Glutamatergic neuron (in vitro differentiated cells): ENCODE results near the gene CST6. TPM values are rescaled to one million over a fixed set of nuclear protein-coding genes. Genes with fewer than 3 reads are reported as not detected.

Experiments
- DNase-seq: peaks from one replicate; pipeline ENCODE4 v3.0.0; 2022
- H3K27ac Mint-ChIP-seq: one replicate; pipeline ENCODE4 v1.8.0; 2020; ENCODE audit warnings: mild to moderate bottlenecking, mixed read lengths, inconsistent platforms; ENCODE audit not compliant: unreplicated experiment
- H3K27me3 Mint-ChIP-seq: one replicate; pipeline ENCODE4 v1.8.0; 2020; ENCODE audit warnings: mild to moderate bottlenecking, moderate library complexity, mixed read lengths, inconsistent platforms; ENCODE audit not compliant: unreplicated experiment
- H3K36me3 Mint-ChIP-seq: one replicate; pipeline ENCODE4 v1.8.0; 2020; ENCODE audit warnings: mild to moderate bottlenecking, mixed read lengths, inconsistent platforms; ENCODE audit not compliant: unreplicated experiment
- H3K4me1 Mint-ChIP-seq: one replicate; pipeline ENCODE4 v1.8.0; 2020; ENCODE audit warnings: mild to moderate bottlenecking, low read depth, mixed read lengths, inconsistent platforms; ENCODE audit not compliant: unreplicated experiment
- H3K4me3 Mint-ChIP-seq: one replicate; pipeline ENCODE4 v1.8.0; 2020; ENCODE audit warnings: mild to moderate bottlenecking, mixed read lengths, inconsistent platforms; ENCODE audit not compliant: unreplicated experiment
- H3K9me3 Mint-ChIP-seq: one replicate; pipeline ENCODE4 v1.8.0; 2020; ENCODE audit warnings: mild to moderate bottlenecking, moderate library complexity, mixed read lengths, inconsistent platforms; ENCODE audit not compliant: unreplicated experiment
- total RNA-seq: library from RNA; stranded (reverse); fragmentation: NEBNext Ultra II Directional; extraction: Animal tissue kit (Norgen Biotek cat#: 25700); gene quantifications from one replicate; pipeline ENCODE4 v1.2.1, GENCODE V29; 2021; ENCODE audit not compliant: unreplicated experiment
- TF ChIP-seq, protein P1 (sequence below): fragments of 200-600 bp; sonication (generic); IDR thresholded peaks from one replicate; pipeline ENCODE4 v1.5.0; 2021; ENCODE audit not compliant: partially characterized antibody, unreplicated experiment

Gene CST6
- total RNA-seq, 1 donor from 2014 or later = not detected

DNA sequence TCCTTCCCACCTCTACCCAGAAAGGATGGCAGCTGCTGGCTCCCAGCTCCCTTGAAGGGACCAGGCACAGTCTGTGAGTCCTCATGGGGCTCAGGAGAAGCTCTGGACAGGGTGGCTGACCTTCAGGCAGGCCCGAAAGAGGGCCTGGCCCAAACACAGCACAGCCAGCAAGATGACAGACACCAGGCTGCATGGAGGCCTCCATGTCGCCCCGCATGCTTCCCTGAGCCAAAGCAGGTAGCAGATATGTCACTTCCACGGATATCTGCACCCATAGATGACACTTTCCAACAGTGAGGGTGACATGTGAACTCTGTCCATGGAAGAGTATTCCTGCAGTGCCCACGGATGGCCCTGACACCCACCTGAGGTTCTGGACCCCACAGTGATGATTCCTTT, 28.2 kb upstream of the CST6 start:
- Mint-ChIP-seq H3K9me3 (no peaks in the 10 kb centered on the region), H3K36me3 (no peaks in the 10 kb centered on the region), H3K4me3 (no peak overlapping the region), H3K4me1 (no peaks in the 10 kb centered on the region), H3K27ac (no peak overlapping the region), H3K27me3 (no peaks in the 10 kb centered on the region)
- DNase-seq = no peak
- TF ChIP-seq, protein P1, sequence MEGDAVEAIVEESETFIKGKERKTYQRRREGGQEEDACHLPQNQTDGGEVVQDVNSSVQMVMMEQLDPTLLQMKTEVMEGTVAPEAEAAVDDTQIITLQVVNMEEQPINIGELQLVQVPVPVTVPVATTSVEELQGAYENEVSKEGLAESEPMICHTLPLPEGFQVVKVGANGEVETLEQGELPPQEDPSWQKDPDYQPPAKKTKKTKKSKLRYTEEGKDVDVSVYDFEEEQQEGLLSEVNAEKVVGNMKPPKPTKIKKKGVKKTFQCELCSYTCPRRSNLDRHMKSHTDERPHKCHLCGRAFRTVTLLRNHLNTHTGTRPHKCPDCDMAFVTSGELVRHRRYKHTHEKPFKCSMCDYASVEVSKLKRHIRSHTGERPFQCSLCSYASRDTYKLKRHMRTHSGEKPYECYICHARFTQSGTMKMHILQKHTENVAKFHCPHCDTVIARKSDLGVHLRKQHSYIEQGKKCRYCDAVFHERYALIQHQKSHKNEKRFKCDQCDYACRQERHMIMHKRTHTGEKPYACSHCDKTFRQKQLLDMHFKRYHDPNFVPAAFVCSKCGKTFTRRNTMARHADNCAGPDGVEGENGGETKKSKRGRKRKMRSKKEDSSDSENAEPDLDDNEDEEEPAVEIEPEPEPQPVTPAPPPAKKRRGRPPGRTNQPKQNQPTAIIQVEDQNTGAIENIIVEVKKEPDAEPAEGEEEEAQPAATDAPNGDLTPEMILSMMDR = no peak

DNA sequence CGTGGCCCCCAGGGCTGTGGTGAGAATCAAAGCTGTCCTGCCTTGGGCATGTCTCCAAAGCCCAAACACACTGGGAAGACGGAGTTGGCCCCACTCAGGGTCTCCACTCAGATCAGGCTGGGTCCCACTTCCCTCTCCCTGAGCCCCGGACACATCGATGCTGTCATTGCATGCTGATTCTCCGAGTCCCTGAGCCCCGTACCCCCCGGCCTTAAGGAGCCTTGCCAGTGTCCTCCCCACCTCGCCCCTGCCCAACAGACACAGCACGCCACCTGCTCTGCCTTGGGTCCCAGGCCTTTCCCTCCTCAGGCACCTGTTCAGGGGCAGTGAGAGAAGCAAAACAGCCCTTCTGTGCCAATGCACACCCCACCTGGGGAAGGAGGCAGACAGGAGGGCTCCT, 24.5 kb upstream of the CST6 start:
- no peaks in the 10 kb centered on the region for H3K4me1 Mint-ChIP-seq
- DNase-seq = no peak
- no peak overlapping the region for H3K4me3 Mint-ChIP-seq
- no peaks in the 10 kb centered on the region for H3K9me3 Mint-ChIP-seq
- H3K27me3 Mint-ChIP-seq = no peaks in the 10 kb centered on the region
- TF ChIP-seq, protein P1 = no peak
- no peaks in the 10 kb centered on the region for H3K36me3 Mint-ChIP-seq
- H3K27ac Mint-ChIP-seq = no peak overlapping the region

DNA sequence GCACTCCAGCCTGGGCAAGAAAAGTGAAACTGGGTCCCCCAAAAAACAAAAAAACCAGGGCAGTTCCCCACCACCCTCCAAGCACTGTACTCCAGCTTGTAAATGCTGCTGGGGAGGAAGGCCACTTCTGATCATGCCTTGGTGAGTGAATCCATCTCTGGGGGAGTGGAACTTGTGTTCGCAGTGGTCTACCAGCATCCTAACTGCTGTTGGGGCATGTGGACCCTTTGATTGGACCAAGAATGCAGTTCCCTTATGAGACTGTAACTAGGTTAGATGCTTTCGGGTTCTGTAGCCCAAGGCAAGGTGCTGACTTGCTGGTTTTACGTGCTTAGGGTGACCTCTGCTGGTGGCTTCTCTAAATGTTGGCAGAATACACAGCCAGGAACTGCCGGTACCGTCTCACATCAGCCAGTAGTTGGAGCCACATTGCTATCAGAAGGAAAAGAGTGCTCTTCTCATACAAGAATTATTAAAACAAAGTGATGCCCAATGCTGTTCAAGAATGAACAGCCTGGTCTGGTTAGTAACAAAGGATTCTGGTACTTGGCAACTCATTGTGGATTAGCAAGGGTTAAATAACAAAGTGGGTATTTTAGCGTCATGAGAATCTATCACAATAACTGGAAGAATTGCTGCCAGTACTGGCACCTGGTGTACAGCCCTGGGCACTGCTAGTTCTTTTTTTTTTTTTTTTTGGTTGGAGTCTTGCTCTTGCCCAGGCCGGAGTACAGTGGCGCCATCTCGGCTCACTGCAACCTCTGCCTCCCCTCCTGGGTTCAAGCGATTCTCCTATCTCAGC, 22.8 kb upstream of the CST6 start:
- H3K36me3 Mint-ChIP-seq = no peaks in the 10 kb centered on the region
- H3K4me1 Mint-ChIP-seq = no peaks in the 10 kb centered on the region
- peak; percentile 83 for DNase-seq
- peak overlapping the region; percentile 77 for H3K27ac Mint-ChIP-seq
- TF ChIP-seq, protein P1 = peak; percentile 80
- H3K9me3 Mint-ChIP-seq = no peaks in the 10 kb centered on the region
- no peak overlapping the region for H3K4me3 Mint-ChIP-seq
- H3K27me3 Mint-ChIP-seq = no peaks in the 10 kb centered on the region

DNA sequence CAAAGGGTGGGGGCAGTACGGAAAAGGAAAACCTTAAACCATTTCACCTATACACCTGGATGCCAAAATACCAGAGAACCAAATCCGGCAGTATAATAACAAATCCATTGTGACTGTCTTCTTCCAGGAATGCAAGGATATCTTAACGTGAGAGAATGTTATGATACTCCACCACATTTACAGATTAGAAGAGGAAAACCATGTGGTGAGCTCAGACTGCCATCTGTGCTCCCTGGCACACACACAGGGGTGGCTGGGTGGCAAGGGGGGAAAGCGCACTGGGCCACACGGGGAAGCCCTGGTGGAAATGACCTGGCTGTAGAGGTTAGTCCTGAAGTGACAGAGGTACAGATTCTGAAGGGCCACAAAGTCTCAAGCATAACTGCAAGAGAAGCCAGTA, 19.8 kb upstream of the CST6 start:
- no peak overlapping the region for H3K4me3 Mint-ChIP-seq
- H3K36me3 Mint-ChIP-seq = no peaks in the 10 kb centered on the region
- TF ChIP-seq, protein P1 = no peak
- DNase-seq = no peak
- H3K27me3 Mint-ChIP-seq = no peaks in the 10 kb centered on the region
- H3K9me3 Mint-ChIP-seq = no peaks in the 10 kb centered on the region
- H3K27ac Mint-ChIP-seq = no peak overlapping the region
- H3K4me1 Mint-ChIP-seq = no peaks in the 10 kb centered on the region

DNA sequence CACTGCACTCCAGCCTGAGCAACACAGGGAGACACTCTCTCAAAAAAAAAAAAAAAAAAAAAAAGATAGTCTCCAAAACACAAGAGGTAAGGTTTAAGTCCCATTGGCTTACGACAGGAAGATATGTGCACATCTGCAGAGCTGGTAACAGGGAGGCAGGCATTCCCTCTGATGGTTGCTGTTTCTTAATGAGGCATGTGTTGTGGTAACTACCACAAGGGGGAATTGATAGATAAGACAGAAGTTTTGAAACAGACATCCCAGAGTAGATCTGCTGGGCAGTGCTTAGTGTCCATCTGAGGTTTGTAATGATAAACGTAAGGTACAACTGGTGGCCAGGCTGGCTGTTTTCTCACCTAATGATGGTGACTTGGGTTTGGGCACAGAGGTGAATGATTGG, 14.5 kb upstream of the CST6 start:
- DNase-seq = no peak
- TF ChIP-seq, protein P1 = no peak
- Mint-ChIP-seq H3K4me1 (peaks cover 4% of the 10 kb centered on the region), H3K27ac (no peak overlapping the region), H3K9me3 (no peaks in the 10 kb centered on the region), H3K27me3 (peaks cover 8% of the 10 kb centered on the region), H3K36me3 (no peaks in the 10 kb centered on the region), H3K4me3 (no peak overlapping the region)
